ENCODE measurements around the gene CEP95. TPM values are rescaled to one million over a fixed set of nuclear protein-coding genes. Genes with fewer than 3 reads are reported as not detected.
"Not testable (repeated sequence)": the region's sequence is repeated elsewhere in the genome, so short reads cannot be mapped to it uniquely, and the experiment has no call there.

CEP95 gene
- total and polyA plus RNA-seq, 9 donors: 44.5 to 87.2 (median 63.3) TPM

- H3K27ac ChIP-seq: no peak overlapping the region
- no peaks in the 10 kb centered on the region for H3K27me3 ChIP-seq
- intact Hi-C loops (cut with DNase I): loop anchor here in 2 of 4 donors (10.0 kb wide), 2 partner anchors 69 to 179 kb away; no protein-coding TSS in a partner anchor
- H3K36me3 ChIP-seq: no peaks in the 10 kb centered on the region
- H3K4me3 ChIP-seq: no peak overlapping the region
- DNase-seq: no peak
- H3K4me1 ChIP-seq (ENCODE audit: insufficient read depth): peaks cover 6% of the 10 kb centered on the region
- H3K9me3 ChIP-seq: no peaks in the 10 kb centered on the region
- TF ChIP-seq CTCF (IDR thresholded peaks at IDR 0.05) (no peak), POLR2A (IDR thresholded peaks at IDR 0.05) (no peak), EP300 (IDR thresholded peaks at IDR 0.05) (no peak)
- WGBS, 3 donors: 94 to 96% (median 95%) methylated on average over 2 of the region's 2 CpGs
These were observed 12.7 kb upstream of the CEP95 start for GRCh38 chr17:64494121-64494520.

GRCh38 chr17:64495300-64495699 is 11.5 kb upstream of the CEP95 start:
- DNase-seq; H3K4me3 ChIP-seq; H3K9me3 ChIP-seq; H3K27me3 ChIP-seq; H3K4me1 ChIP-seq (ENCODE audit: insufficient read depth); H3K27ac ChIP-seq; H3K36me3 ChIP-seq: not testable (repeated sequence)
- WGBS, 3 donors: 84 to 91% (median 87%) methylated on average over 5 of the region's 5 CpGs
- intact Hi-C loops (cut with DNase I): loop anchor here in 2 of 4 donors (10.0 kb wide), 2 partner anchors 70 to 180 kb away; no protein-coding TSS in a partner anchor

GRCh38 chr17:64496348-64496785 is 10.4 kb upstream of the CEP95 start:
- H3K9me3 ChIP-seq: no peaks in the 10 kb centered on the region
- WGBS, 3 donors: 0 to 1% (median 1%) methylated on average over 20 of the region's 20 CpGs
- no peaks in the 10 kb centered on the region for H3K27me3 ChIP-seq
- H3K36me3 ChIP-seq: no peaks in the 10 kb centered on the region
- TF ChIP-seq EP300 (IDR thresholded peaks at IDR 0.05): no peak
- TF ChIP-seq POLR2A (IDR thresholded peaks at IDR 0.05): no peak
- no peak for TF ChIP-seq CTCF (IDR thresholded peaks at IDR 0.05)
- peak overlapping the region; percentile 17 to 64 for H3K27ac ChIP-seq
- H3K4me1 ChIP-seq (ENCODE audit: insufficient read depth): peaks cover 6% of the 10 kb centered on the region
- no peak for DNase-seq
- H3K4me3 ChIP-seq: peak overlapping the region; percentile 52
- intact Hi-C loops (cut with DNase I): loop anchor here in 2 of 4 donors (10.0 kb wide), 2 partner anchors 72 to 182 kb away; no protein-coding TSS in a partner anchor

- H3K4me1 ChIP-seq (ENCODE audit: insufficient read depth): peaks cover 6% of the 10 kb centered on the region
- H3K9me3 ChIP-seq: no peaks in the 10 kb centered on the region
- H3K27me3 ChIP-seq: no peaks in the 10 kb centered on the region
- 0 to 2% (median 1%) methylated on average over 36 to 50 of the region's 50 CpGs for WGBS, 3 donors
- TF ChIP-seq CTCF (IDR thresholded peaks at IDR 0.05): peak in 2 of 3 donors; percentile 46 to 52
- TF ChIP-seq EP300 (IDR thresholded peaks at IDR 0.05): no peak
- peak; percentile 6 for TF ChIP-seq POLR2A (IDR thresholded peaks at IDR 0.05)
- peak within 1 kb of the TSS; percentile 52 for H3K4me3 ChIP-seq
- intact Hi-C loops (cut with DNase I): loop anchor here in 2 of 4 donors (10.0 kb wide), 2 partner anchors 72 to 182 kb away; no protein-coding TSS in a partner anchor
- H3K27ac ChIP-seq: peak within 1 kb of the TSS; percentile 17 to 64
- H3K36me3 ChIP-seq: no peaks in the 10 kb centered on the region
- peak; percentile 88 to 94 (median 89) for DNase-seq
These were observed 9.8 kb upstream of the CEP95 start, which contains the start of gene POLG2 for GRCh38 chr17:64496786-64497564. POLG2 (minus strand) TSS chr17:64497054; CDS start chr17:64496968, 86 bp downstream.

All from ovary (tissue), 9 donors.